ENCODE results near the gene NAGLU.
"Not testable (repeated sequence)": the region's sequence is repeated elsewhere in the genome, so short reads cannot be mapped to it uniquely, and the experiment has no call there.

The NAGLU gene

DNA sequence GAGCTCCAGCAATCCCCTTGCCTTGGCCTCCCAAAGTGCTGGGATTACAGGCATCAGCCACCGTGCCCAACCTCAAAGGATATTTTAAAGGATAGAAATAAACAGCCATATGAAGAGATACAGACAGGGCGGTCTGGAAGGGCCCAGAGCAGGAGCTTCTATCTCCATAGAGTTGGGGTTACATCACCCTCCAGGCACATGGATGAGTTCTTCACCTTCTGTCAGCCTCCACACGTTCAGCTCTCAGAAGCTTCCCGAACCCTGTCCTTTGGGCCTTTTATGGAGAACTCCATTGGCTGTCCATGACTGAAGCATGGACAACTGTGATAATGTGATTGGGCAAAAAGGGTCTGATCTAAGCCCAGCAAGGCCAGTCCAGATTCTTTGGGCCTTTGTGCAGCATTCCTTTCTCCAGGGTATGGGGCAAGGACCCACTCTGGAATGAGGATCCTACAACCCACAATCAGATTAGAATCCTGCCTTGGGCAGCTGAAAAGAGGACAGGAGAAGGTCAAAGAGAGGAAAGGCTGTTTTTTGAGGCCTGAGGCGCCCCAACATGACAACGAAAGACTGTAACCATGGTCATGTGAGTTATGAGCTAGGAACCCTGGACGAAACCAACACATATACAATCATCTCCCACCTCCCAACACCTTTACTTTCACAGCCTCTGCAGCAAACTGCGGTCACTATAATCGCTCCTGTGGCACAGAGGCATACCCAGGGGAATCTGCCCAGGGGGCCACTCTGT lies 9.9 kb downstream of the NAGLU start:
- DNase-seq = not testable (repeated sequence)

DNA sequence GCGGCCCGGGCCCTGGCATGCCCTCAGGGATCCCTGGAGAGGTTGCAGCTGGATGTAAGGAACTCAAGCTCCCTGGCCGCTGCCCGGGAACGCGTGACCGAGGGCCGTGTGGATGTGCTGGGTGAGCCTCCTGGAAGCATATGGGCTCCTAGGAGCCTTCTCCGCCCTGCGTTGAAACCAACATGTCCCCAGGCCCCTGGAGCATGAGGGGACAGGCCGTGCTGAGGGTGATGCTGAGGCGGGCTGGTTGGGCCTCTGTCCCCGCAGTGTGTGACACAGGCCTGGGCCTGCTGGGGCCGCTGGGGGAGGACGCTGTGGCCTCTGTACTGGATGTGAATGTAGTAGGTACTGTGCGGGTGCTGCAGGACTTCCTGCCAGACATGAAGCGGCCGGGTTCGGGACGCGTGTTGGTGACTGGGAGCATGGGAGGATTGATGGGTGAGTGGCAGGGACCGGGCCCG lies 11.0 kb downstream of the NAGLU start:
- DNase-seq = no peak

DNA sequence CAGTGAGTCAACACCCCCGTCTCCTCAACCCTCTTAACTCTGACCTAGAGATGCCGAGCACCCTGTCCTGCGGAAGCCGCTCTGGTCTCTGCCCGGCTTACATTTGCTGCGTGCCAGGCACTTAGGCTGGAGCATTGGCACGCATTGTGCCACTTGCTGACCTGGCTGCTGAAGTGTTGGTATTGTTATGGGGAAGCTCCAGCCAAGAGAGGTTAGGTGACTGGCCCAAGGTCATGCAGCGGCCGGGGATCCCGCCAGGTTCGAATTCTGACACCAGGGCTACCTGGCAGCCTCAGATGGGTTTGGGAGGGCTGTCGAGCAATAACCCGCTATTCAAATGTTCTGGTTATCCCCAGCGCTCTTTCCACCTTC lies 11.6 kb downstream of the NAGLU start:
- no peak for DNase-seq

DNA sequence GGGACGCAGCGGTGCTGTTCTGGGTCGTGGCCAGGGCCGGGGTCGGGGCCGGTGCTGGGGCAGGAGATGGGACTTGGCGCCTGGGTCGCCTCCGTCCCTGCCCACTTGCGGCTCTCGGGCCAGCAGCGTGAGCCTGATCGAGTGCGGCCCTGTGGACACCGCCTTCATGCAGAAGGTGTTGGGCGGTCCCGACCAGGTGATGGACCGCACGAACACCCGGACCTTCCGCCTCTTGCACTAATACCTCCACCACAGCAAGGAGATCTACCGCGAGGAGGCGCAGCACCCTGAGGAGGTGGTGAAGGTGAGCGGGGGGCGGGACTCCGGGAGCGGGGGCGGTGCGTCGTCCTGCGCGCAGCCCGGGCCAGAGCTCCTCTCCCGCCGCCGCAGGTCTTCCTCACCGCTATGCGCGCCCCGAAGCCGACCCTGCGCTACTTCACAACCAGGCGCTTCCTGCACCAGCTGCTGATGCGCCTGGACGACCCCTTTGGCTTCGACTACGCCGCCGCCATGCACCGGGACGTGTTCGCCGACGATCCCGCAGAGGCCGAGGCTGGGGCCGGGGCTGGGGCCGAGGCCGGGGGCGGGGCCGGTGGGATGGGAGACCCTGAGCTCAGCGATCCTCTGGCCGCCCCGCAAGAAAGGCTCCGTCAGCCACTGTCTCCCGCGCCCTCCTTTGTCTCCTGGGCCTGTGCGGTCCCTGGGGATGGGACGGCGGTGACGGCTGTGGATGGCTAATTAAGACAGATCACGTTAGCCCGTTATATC lies 12.2 kb downstream of the NAGLU start:
- peak; percentile 90 for DNase-seq

DNA sequence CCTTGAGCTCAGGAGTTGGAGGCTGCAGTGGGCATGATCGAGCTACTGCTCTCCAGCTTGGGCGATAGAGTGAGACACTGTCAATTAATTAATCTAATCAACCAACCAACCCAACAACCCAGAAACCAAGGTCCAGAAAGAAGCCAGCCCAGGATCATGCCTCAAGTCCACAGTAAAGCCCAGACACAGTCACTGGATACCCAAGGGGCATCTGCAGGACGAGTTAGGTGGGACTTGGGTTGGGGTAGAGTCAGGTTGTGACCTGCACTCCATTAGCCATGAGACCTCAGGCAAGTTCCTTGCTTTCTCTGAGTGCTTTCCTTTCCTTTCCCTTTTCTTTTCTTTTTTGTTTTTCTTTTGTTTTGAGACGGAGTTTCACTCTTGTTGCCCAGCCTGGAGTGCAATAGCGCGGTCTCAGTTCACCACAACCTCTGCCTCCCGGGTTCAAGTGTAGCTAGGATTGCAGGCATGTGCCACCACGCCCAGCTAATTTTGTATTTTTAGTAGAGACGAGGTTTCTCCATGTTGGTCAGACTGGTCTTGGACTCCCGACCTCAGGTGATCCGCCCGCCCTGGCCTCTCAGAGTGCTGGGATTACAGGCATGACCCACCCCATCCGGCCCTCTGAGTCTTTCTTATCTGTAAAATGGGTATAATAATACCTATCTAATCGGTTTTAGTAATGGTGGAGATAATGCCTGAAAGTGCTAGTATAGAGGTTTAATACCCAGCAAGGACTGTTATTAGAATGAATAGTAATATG lies 13.1 kb downstream of the NAGLU start:
- no peak for DNase-seq

DNA sequence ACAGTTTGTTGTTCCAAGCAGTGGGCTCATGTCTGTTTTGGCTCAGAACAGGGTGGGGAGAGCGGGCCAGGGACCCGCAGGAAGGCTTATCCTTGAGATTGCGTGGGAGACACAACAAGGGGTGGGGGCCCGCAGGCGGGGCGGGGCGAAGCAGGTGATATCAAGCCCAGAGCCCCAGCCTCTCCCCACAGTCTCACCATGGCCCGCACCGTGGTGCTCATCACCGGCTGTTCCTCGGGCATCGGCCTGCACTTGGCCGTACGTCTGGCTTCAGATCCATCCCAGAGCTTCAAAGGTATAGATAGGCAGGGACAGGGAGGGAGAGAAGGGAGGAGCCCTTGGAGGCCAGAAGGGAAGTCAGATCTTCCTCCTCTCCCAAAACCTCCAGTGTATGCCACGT lies 16.7 kb downstream of the NAGLU start, which contains the start of gene HSD17B1:
TSS of gene HSD17B1 (plus strand) at position 188 of the 400 bp plus-strand sequence. CDS start at position 199, 11 bp downstream.
- not testable (repeated sequence) for DNase-seq

DNA sequence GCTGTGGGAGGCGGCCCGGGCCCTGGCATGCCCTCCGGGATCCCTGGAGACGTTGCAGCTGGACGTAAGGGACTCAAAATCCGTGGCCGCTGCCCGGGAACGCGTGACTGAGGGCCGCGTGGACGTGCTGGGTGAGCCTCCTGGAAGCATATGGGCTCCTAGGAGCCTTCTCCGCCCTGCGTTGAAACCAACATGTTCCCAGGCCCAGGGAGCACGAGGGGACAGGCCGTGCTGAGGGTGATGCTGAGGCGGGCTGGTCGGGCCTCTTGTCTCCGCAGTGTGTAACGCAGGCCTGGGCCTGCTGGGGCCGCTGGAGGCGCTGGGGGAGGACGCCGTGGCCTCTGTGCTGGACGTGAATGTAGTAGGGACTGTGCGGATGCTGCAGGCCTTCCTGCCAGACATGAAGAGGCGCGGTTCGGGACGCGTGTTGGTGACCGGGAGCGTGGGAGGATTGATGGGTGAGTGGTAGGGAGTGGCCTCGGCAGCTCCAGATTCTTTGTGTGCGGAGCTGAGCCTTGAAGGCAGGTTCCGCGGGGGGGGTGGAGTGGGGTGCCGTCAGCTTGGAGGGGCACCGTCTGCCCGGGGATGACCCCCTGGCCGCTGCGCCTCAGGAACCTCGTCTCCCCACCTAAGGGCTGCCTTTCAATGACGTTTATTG lies 17.2 kb downstream of the NAGLU start:
- no peak for DNase-seq

DNA sequence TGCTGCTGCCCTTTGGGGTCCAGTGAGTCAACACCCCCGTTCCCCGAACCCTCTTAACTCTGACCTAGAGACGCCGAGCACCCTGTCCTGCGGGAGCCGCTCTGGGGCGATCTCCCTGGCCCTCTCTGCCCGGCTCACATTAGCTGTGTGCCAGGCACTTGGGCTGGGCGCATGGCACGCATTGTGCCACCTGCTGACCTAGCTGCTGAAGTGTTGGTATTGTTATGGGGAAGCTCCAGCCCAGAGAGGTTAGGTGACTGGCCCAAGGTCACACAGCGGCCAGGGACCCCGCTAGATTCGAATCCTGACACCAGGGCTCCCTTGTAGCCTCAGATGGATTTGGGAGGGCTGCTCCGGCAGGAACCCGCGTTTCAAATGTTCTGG lies 17.8 kb downstream of the NAGLU start:
- DNase-seq = peak; percentile 47

DNA sequence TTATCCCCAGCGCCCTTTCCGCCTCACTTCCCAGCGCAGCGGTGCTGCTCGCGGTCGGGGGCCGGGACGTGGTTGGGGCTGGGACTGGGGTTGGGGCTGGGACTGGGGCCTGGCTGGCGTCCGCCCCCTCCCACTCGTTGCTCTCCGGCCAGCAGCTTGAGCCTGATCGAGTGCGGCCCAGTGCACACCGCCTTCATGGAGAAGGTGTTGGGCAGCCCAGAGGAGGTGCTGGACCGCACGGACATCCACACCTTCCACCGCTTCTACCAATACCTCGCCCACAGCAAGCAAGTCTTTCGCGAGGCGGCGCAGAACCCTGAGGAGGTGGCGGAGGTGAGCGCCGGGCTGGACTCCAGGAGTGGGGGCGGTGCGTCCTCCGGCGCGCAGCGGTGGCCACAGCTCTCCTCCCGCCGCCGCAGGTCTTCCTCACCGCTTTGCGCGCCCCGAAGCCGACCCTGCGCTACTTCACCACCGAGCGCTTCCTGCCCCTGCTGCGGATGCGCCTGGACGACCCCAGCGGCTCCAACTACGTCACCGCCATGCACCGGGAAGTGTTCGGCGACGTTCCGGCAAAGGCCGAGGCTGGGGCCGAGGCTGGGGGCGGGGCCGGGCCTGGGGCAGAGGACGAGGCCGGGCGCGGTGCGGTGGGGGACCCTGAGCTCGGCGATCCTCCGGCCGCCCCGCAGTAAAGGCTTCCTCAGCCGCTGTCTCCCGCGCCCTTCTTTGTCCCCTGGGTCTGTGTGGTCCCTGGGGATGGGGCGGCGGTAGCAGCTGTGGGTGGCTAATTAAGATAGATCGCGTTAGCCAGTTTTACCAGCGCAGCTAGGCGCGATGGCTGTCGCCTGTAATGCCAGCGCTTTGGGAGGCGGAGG lies 18.4 kb downstream of the NAGLU start:
- peak; percentile 82 for DNase-seq

DNA sequence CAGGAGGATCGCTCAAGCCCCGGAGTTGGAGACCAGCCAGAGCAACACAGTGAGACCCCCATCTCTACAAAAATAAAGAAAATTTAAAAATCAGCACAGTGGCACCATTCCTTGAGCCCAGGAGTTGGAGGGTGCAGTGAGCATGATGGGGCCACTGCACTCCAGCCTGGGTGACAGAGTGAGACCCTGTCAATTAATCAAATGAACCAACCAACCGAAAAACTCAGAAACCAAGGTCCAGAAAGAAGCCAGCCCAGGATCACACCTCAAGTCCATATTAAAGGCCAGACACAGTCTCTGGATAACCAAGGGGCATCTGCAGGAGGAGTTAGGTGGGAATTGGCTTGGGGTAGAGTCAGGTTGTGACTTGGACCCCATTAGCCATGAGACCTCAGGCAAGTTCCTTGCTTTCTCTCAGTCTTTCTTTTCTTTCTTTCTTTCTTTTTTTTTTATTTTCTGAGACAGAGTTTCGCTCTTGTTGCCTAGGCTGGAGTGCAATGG lies 19.1 kb downstream of the NAGLU start:
- DNase-seq = no peak

DNA sequence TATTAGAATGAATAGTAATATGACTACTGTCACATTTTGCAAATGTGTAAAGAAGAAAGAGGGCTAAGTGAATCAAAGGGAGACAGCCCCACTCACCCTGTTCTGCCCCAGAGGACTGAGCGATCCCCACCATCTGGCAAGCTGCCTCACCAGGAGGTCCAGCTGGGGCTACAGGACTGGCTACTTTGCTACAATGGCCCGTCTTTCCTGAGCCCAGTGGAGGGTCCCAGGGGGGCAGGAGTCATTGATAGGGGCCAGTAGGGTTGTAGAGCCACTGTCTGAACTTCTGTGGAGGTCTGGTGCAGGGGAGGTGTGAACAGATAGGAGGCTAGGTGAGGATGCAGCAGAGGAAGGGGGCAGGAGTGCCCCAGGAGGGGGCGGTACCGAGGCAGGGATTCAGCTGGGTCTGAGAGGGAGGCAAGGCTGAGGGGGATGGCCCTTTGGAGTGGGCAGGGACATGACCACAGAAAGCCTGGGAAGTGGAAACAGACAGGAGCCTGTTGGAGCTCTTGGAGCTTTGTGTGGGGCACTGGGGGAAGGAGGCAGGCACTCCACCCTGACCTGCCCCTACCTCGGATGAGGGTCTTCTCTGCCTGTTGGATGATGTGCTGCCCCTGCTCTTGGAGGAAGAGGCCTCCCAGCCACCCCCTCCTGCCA lies 20.0 kb downstream of the NAGLU start:
- DNase-seq = not testable (repeated sequence)

DNA sequence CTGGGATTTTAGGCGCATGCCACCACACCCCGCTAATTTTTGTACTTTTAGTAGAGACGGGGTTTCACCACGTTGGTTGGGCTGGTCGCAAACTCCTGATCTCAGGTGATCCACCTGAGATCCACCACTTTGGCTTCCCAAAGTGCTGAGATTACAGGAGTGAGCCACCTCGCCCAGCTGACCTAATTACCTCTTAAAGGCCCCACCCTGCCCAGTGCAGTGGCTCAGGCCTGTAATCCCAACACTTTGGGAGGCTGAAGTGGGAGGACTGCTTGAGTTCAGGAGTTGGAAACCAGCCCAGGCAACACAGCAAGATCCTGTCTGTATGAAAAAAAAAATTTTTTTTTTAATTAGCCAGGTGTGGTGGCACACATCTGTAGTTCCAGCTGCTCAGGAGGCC lies 23.0 kb downstream of the NAGLU start:
- peak; percentile 43 for DNase-seq

DNA sequence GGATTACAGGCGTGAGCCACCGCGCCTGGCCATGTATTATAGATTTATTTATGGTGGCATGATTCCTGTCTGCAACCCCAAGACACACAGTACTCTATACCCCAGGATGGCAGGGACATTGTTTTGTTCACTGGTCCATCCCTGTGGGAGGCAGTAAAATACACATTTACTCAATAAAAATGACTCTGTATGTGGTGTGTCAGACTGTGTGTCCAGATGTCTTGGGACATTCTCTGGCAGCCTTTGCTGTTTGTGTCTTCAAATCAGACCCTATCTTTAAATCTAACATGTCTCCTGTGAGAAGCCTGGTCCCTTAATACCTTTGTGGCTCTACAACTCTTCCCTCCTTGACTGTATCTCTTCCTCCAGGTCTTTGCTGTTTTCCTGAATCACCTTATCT lies 24.2 kb downstream of the NAGLU start:
- DNase-seq = no peak

DNA sequence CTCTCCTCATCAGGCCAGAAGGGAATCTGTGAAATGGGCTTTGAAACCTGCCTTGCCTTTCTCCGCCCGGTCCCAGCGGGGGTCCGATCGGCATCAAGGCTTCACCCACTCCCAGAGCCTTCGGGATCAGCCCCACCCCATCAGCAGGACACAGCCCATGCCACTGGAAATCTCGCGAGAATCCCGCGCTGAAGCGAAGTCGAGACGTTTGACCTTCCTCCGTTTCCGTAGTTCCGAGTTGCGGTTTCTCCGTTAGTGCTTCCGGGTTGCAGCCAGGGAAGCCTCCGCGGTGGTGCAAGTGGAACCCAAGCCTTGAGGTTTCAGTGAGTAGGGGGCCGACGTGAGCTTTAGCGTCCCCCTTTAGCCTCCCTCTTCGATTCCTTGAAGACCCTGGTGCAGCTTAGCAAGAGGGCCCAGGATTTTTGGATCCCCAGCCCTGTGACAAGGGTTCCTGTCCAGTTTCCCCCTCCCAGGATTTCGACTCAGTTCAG lies 25.9 kb downstream of the NAGLU start, which contains the start of gene COASY:
TSS of gene COASY (plus strand) at position 252 of the 491 bp plus-strand sequence. CDS start 475 bp downstream, outside the sequence.
- DNase-seq = peak; percentile 97

DNA sequence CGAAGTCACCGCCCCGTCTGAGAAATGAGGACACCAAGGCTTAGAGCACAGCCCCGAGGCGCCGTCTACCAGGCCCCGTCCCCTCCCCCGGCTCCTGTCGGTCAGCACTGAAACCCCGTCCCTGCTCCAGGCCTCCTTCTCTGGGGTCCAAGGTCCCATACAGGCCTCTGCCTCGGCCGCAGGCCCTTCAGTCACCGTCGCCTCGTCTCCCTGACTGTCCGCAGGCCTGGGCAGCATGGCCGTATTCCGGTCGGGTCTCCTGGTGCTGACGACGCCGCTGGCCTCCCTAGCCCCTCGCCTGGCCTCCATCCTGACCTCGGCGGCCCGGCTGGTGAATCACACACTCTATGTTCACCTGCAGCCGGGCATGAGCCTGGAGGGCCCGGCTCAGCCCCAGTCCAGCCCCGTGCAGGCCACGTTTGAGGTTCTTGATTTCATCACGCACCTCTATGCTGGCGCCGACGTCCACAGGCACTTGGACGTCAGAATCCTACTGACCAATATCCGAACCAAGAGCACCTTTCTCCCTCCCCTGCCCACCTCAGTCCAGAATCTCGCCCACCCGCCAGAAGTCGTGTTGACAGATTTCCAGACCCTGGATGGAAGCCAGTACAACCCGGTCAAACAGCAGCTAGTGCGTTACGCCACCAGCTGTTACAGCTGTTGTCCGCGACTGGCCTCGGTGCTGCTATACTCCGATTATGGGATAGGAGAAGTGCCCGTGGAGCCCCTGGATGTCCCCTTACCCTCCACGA lies 26.5 kb downstream of the NAGLU start:
- peak; percentile 25 for DNase-seq

DNA sequence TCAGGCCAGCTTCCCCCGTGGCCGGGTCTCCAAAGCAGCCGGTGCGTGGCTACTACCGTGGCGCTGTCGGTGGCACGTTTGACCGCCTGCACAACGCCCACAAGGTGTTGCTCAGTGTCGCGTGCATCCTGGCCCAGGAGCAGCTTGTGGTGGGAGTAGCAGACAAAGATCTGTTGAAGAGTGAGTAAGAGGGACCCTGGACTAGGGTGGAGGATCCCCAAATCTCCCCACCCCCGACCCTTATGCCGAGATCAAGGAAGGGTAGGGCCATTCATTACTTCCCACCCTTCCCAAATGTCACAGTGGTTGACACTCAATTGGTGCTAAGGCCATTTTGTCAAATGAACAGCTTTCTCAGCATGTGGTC lies 27.1 kb downstream of the NAGLU start:
- DNase-seq = no peak

DNA sequence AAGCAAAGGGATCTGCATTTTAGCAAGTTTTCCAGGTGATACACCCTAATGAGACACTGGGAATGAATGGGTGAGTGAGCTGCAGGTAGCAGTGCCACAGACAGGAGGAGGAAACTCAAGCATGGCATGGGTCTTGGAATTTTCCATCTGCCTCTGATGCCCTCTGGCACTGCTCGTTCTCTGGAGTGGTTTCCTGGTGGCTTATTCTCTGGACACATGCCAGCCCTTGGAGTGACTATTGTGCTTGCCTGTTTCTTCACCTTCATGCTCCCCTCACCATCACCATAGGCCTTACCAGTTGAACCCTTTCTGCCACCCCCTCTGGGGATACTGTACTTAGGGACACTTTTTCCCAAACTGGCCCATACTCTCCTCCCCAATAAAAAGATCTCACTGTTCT lies 27.5 kb downstream of the NAGLU start:
- no peak for DNase-seq

DNA sequence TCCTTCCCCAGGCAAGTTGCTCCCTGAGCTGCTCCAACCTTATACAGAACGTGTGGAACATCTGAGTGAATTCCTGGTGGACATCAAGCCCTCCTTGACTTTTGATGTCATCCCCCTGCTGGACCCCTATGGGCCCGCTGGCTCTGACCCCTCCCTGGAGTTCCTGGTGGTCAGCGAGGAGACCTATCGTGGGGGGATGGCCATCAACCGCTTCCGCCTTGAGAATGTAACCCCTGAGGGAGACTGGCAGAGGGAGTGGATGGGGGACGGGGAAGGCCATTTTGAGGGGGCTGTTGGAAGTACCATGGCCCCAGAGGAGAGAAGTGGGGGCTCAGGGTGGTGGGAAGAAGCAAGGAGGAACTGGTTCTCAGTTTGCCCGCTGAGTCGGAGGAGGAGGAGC lies 27.9 kb downstream of the NAGLU start:
- no peak for DNase-seq

DNA sequence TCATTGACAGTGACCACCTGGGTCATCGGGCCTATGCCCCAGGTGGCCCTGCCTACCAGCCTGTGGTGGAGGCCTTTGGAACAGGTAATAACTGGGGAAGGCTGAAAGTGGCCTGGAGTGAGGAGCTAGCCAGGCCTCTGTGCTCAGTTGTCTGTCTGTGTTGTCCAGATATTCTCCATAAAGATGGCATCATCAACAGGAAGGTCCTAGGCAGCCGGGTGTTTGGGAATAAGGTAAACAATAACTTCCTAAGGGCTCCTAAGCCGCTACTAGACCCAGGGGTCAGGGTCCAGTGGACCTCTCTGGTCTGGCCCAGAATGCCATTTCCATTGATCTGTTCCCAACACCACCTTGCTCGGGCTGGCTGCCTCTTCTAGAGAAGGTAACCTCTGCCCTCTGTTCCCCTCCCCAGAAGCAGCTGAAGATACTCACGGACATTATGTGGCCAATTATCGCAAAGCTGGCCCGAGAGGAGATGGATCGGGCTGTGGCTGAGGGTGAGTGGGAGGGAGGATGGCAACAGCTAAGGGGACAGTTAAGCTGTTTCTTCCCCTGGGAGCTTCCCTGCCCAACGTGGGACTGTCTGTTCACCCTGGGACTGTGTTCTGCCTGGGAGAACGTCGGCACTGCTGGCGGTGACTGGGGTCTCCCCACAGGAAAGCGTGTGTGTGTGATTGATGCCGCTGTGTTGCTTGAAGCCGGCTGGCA lies 28.9 kb downstream of the NAGLU start:
- DNase-seq = no peak
